Transverse colon (tissue), 4 donors: ENCODE results near the gene PRM2. TPM values are rescaled to one million over a fixed set of nuclear protein-coding genes. Genes with fewer than 3 reads are reported as not detected.

Experiments used
- DNase-seq: peaks from one replicate; pipeline ENCODE4 v3.0.0-alpha.2; 2019
- H3K27ac ChIP-seq, 4 donors: fragments of 200-600 bp; sonication (generic); 2 replicates each; pipeline ENCODE4 v1.5.1; 2016 to 2018; ENCODE audit warnings: inconsistent platforms in 4 of 4
- H3K27me3 ChIP-seq: fragments of 200-600 bp; sonication (generic); 2 replicates; pipeline ENCODE4 v1.5.1; 2017; ENCODE audit warnings: inconsistent platforms
- H3K36me3 ChIP-seq, 4 donors: fragments of 200-600 bp; sonication (generic); 2 replicates each; pipeline ENCODE4 v1.5.1; 2017 to 2019; ENCODE audit warnings: inconsistent platforms in 4 of 4
- H3K4me1 ChIP-seq, 4 donors: fragments of 200-600 bp; sonication (generic); 2 replicates each; pipeline ENCODE4 v1.5.1; 2017 to 2020; ENCODE audit warnings: inconsistent platforms in 4 of 4
- H3K4me3 ChIP-seq, 4 donors: fragments of 200-600 bp; sonication (generic); 1 replicate in 1 of 4; 2 replicates in 3 of 4; pipeline versions ENCODE4 v1.5.1 to v1.6.1; 2017 to 2019; ENCODE audit warnings: inconsistent platforms in 4 of 4
- H3K9me3 ChIP-seq, 2 donors: fragments of 200-600 bp; sonication (generic); 2 replicates each; pipeline ENCODE4 v1.5.1; 2017 to 2019; ENCODE audit warnings: inconsistent platforms in 2 of 2
- CTCF ChIP-seq, 5 experiments: fragments of 200-600 bp in 3 of 5; fragments of 450-650 bp in 2 of 5; sonication (generic) in 3 of 5; IDR thresholded peaks; 1 replicate in 2 of 5; 2 replicates in 3 of 5; pipeline ENCODE4 v1.5.1; 2016 to 2017; ENCODE audit warnings: antibody characterized with exemption in 5 of 5, inconsistent platforms in 3 of 5, mild to moderate bottlenecking in 2 of 5, moderate library complexity in 1 of 5
- EP300 ChIP-seq: sonication (generic); formaldehyde crosslinking; IDR thresholded peaks from one replicate; pipeline ENCODE4 v1.6.1; 2017; ENCODE audit warnings: antibody characterized with exemption, low read depth
- POLR2A ChIP-seq: fragments of 450-650 bp; IDR thresholded peaks from one replicate; pipeline ENCODE4 v1.6.1; 2016; ENCODE audit warnings: antibody characterized with exemption, mild to moderate bottlenecking, moderate library complexity
- POLR2AphosphoS5 ChIP-seq, 3 donors: sonication (generic); formaldehyde crosslinking; IDR thresholded peaks; one replicate each; pipeline ENCODE4 v1.6.1; 2016; ENCODE audit warnings: antibody characterized with exemption in 3 of 3
- WGBS, 2 donors: methylation state at CpG; one replicate each; pipeline ENCODE4 v1.1.5; 2018; ENCODE audit warnings: low coverage in 1 of 2; 5-methylcytosine and 5-hydroxymethylcytosine counted together
- in situ Hi-C, 4 donors: fragments of 200-750 bp; cut with MboI; loops; one replicate each; pipeline versions ENCODE4 v1.15.0 to v1.15.1; 2017; ENCODE audit warnings: low sequenced_read_pairs in 3 of 4, low pct_ligation_motif_present in 1 of 4, low pct_unique_long_range_greater_than_20kb in 1 of 4
- intact Hi-C: fragments of 100-400 bp; cut with DNase I; formaldehyde crosslinking; loops from one replicate; pipeline ENCODE4 v1.15.1; 2023; ENCODE audit warnings: low total_unique reads
- total RNA-seq, 4 donors: library from RNA; depleted of rRNA; stranded (reverse); fragments of >200 nt; gene quantifications; one replicate each; pipeline ENCODE4 v1.1.0, GENCODE V29; 2016

The PRM2 gene
- total RNA-seq, 4 donors from 2014 or later: not detected

- Histone ChIP-seq H3K27ac (no peak overlapping the region), H3K4me1 (peaks cover 0 to 13% (median 10%) of the 10 kb centered on the region in 4 donors), H3K9me3 (no peaks in the 10 kb centered on the region), H3K27me3 (no peaks in the 10 kb centered on the region), H3K36me3 (no peaks in the 10 kb centered on the region), H3K4me3 (no peak overlapping the region)
- DNase-seq: peak; percentile 52
- TF ChIP-seq CTCF (IDR thresholded peaks at IDR 0.05) (no peak), EP300 (no peak), POLR2A (no peak), POLR2AphosphoS5 (IDR thresholded peaks at IDR 0.05) (no peak)
- 77% methylated on average over 9 of the region's 15 CpGs; no CpG with 5 or more reads in 1 of the 2 donors for WGBS, 2 donors
- in situ Hi-C loops (no loop called here), intact Hi-C loops (no loop called here)
Measured at GRCh38 chr16:11308493-11309283, 32.4 kb upstream of the PRM2 start.

- Histone ChIP-seq H3K36me3 (no peaks in the 10 kb centered on the region), H3K9me3 (no peaks in the 10 kb centered on the region), H3K27me3 (no peaks in the 10 kb centered on the region), H3K4me3 (no peak overlapping the region), H3K4me1 (peaks cover 0 to 12% (median 8%) of the 10 kb centered on the region in 4 donors), H3K27ac (peak overlapping the region in 2 of 4 donors; percentile 21 to 41)
- in situ Hi-C loops: no loop called here
- DNase-seq: no peak
- intact Hi-C loops: no loop called here
- 87 to 89% methylated on average over 5 to 20 of the region's 21 CpGs for WGBS, 2 donors
- TF ChIP-seq EP300 (no peak), CTCF (IDR thresholded peaks at IDR 0.05) (no peak), POLR2AphosphoS5 (IDR thresholded peaks at IDR 0.05) (no peak), POLR2A (no peak)
Measured at GRCh38 chr16:11307639-11308492, 31.6 kb upstream of the PRM2 start.

GRCh38 chr16:11306997-11307638, 30.8 kb upstream of the PRM2 start:
- intact Hi-C loops: no loop called here
- peak in 1 of 3 donors; percentile 23 for TF ChIP-seq POLR2AphosphoS5 (IDR thresholded peaks at IDR 0.05)
- TF ChIP-seq CTCF (IDR thresholded peaks at IDR 0.05): no peak
- Histone ChIP-seq H3K4me1 (peaks cover 0 to 5% (median under 1%) of the 10 kb centered on the region in 4 donors), H3K4me3 (no peak overlapping the region), H3K27ac (peak overlapping the region in 1 of 4 donors; percentile 41), H3K36me3 (no peaks in the 10 kb centered on the region), H3K9me3 (no peaks in the 10 kb centered on the region), H3K27me3 (no peaks in the 10 kb centered on the region)
- WGBS, 2 donors: 65 to 78% methylated on average over 7 of the region's 7 CpGs
- no peak for DNase-seq
- in situ Hi-C loops: no loop called here

- no peak overlapping the region for H3K4me3 ChIP-seq
- in situ Hi-C loops (no loop called here), intact Hi-C loops (no loop called here)
- no peak for DNase-seq
- H3K27ac ChIP-seq: no peak overlapping the region
- no peaks in the 10 kb centered on the region for H3K36me3 ChIP-seq
- no peaks in the 10 kb centered on the region for H3K9me3 ChIP-seq
- H3K27me3 ChIP-seq: no peaks in the 10 kb centered on the region
- TF ChIP-seq POLR2A: no peak
- no peak for TF ChIP-seq EP300
- TF ChIP-seq CTCF (IDR thresholded peaks at IDR 0.05): no peak
- TF ChIP-seq POLR2AphosphoS5 (IDR thresholded peaks at IDR 0.05): no peak
- 94 to 100% methylated on average over 2 to 8 of the region's 8 CpGs for WGBS, 2 donors
- no peaks in the 10 kb centered on the region for H3K4me1 ChIP-seq
Measured at GRCh38 chr16:11306381-11306780, 30.1 kb upstream of the PRM2 start.
